Measurements from ENCODE around the gene LST1.

GRCh38 chr6:31581434-31582229 lies 4.4 kb upstream of the LST1 start:
- TF ChIP-seq CTCF (IDR thresholded peaks at IDR 0.05): no peak
- TF ChIP-seq EZH2 (IDR thresholded peaks at IDR 0.05; ENCODE audit: borderline replicate concordance, insufficient read depth, low read depth, low read length, poor library complexity, severe bottlenecking): no peak

All from B cell (primary cell).